KOPT-K1 (cell line): ENCODE data around the gene MAPK8IP2.
A peak's percentile ranks its signal among the peaks of the same experiment; 100 is the strongest.
"Not testable (repeated sequence)": the region's sequence is repeated elsewhere in the genome, so short reads cannot be mapped to it uniquely, and the experiment has no call there.

Source experiments
- H3K27ac ChIP-seq: fragments of 200-600 bp; sonication (generic); 2 replicates; pipeline ENCODE4 v1.5.1; 2016; ENCODE audit warnings: antibody characterized with exemption, mild to moderate bottlenecking, low read depth, low read length; ENCODE audit not compliant: poor library complexity, severe bottlenecking
- H3K36me3 ChIP-seq: fragments of 200-600 bp; sonication (generic); 2 replicates; pipeline ENCODE4 v1.5.1; 2017; ENCODE audit warnings: antibody characterized with exemption, mild to moderate bottlenecking, low read length, moderate library complexity; ENCODE audit not compliant: insufficient read depth
- H3K9me3 ChIP-seq: fragments of 200-600 bp; sonication (generic); 2 replicates; pipeline ENCODE4 v1.5.1; 2017; ENCODE audit warnings: antibody characterized with exemption, low read length, mild to moderate bottlenecking; ENCODE audit not compliant: insufficient read depth, poor library complexity, severe bottlenecking

The MAPK8IP2 gene

GRCh38 chr22:50626850-50627641 is 26.5 kb downstream of the MAPK8IP2 start:
- H3K9me3 ChIP-seq = no peaks in the 10 kb centered on the region
- H3K27ac ChIP-seq = peak overlapping the region; percentile 75
- no peaks in the 10 kb centered on the region for H3K36me3 ChIP-seq

- no peaks in the 10 kb centered on the region for H3K36me3 ChIP-seq
- peak within 1 kb of the TSS; percentile 75 for H3K27ac ChIP-seq
These were observed 27.3 kb downstream of the MAPK8IP2 start, which contains the start of gene ARSA for GRCh38 chr22:50627642-50628542. Gene ARSA, minus strand, starts transcription at chr22:50628152. Its CDS starts 373 bp downstream, at chr22:50627779.

DNA sequence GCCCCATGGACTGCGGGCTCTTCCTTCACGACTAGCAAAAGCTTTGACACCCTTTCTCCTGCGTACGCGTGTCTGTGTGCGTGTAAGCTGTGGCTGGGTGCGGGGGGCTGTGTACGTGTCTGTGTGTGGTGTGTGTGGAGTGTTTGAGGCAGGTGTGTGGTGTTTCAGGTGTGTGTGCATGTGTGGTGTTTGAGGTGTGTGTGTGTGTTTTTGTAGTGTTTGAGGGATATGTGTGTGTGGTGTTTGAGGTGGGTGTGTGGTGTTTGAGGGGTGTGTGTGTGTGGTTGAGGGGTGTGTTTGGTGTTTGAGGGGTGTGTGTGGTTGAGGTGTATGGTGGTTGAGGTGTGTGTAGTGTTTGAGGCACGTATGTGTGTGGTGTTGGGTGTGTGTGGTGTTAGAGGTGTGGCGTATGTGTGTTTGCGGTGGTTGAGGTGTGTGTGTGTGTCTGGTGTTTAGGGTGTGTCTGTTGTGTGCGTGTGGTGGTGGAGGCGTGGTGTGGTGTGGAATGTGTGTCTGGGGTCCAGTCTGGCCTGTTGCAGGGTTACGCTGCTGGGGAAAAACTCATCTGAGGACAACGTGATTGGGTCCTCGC is 28.0 kb downstream of the MAPK8IP2 start:
- Histone ChIP-seq H3K36me3 (no peaks in the 10 kb centered on the region), H3K27ac (peak overlapping the region; percentile 75), H3K9me3 (no peaks in the 10 kb centered on the region)

More at GRCh38 chr22:50627642-50628542, 27.3 kb downstream of the MAPK8IP2 start, which contains the start of gene ARSA:
- H3K9me3 ChIP-seq = no peaks in the 10 kb centered on the region

- Histone ChIP-seq H3K27ac (no peak overlapping the region), H3K36me3 (no peaks in the 10 kb centered on the region), H3K9me3 (no peaks in the 10 kb centered on the region)
These were observed 29.8 kb downstream of the MAPK8IP2 start for GRCh38 chr22:50630376-50630775.

GRCh38 chr22:50633086-50633485 is 32.5 kb downstream of the MAPK8IP2 start:
- no peaks in the 10 kb centered on the region for H3K36me3 ChIP-seq
- no peak overlapping the region for H3K27ac ChIP-seq
- no peaks in the 10 kb centered on the region for H3K9me3 ChIP-seq

DNA sequence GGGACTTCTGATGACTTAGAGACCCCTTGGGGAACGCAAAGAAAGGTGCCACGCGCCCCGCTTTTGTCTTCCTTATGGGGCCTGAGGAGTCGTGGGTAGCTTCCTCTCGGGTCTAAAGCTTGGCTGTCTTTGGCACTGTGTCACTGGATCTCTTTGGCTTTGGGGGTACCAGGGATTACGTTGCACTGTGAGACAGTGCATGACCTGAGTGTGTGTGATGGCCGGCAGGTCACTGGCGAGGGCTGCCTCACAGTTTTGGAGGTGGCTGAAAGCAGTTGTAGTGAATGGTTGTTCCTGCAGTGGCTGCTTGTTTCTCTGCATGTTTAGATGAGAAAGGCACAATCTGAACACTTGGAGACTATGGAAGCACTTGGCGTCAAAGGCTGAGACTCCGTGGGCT is 33.2 kb downstream of the MAPK8IP2 start:
- Histone ChIP-seq H3K36me3 (no peaks in the 10 kb centered on the region), H3K9me3 (no peaks in the 10 kb centered on the region), H3K27ac (no peak overlapping the region)

DNA sequence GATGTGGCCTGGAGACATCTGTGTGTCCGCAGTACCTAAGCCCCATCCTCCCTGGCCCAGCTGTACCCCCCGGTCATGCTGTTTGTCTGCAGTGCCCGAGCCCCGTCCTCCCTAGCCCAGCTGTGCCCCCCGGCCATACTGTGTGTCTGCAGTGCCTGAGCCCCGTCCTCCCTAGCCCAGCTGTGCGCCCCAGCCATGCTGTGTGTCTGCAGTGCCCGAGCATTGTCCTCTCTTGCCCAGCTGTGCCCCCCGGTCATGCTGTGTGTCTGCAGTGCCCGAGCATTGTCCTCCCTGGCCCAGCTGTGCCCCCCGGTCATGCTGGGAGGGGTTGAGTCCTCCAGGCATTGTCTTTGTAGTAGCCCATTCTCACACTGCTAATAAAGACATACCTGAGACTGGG is 35.0 kb downstream of the MAPK8IP2 start:
- no peaks in the 10 kb centered on the region for H3K36me3 ChIP-seq
- H3K27ac ChIP-seq = no peak overlapping the region
- no peaks in the 10 kb centered on the region for H3K9me3 ChIP-seq

DNA sequence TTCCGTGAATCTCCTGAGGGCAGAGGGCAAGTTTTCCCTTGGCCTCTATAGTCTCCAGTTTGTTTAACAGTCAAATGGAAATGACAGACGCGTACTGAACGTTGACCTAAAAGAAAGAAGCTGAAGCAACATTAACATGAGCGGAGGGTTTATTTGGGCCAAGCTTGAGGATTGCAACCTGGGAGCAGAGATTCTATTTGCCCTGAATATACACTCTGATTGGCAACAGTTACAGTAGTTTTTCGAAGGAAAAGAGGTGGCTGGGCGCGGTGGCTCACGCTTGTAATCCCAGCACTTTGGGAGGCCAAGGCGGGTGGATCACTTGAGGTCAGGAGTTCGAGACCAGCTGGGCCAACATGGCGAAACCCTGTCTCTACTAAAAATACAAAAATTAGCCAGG is 39.7 kb downstream of the MAPK8IP2 start:
- H3K9me3 ChIP-seq, H3K27ac ChIP-seq, H3K36me3 ChIP-seq: not testable (repeated sequence)

GRCh38 chr22:50640857-50641647 is 40.5 kb downstream of the MAPK8IP2 start:
- Histone ChIP-seq H3K9me3 (peaks cover 10% of the 10 kb centered on the region), H3K36me3 (no peaks in the 10 kb centered on the region), H3K27ac (no peak overlapping the region)

DNA sequence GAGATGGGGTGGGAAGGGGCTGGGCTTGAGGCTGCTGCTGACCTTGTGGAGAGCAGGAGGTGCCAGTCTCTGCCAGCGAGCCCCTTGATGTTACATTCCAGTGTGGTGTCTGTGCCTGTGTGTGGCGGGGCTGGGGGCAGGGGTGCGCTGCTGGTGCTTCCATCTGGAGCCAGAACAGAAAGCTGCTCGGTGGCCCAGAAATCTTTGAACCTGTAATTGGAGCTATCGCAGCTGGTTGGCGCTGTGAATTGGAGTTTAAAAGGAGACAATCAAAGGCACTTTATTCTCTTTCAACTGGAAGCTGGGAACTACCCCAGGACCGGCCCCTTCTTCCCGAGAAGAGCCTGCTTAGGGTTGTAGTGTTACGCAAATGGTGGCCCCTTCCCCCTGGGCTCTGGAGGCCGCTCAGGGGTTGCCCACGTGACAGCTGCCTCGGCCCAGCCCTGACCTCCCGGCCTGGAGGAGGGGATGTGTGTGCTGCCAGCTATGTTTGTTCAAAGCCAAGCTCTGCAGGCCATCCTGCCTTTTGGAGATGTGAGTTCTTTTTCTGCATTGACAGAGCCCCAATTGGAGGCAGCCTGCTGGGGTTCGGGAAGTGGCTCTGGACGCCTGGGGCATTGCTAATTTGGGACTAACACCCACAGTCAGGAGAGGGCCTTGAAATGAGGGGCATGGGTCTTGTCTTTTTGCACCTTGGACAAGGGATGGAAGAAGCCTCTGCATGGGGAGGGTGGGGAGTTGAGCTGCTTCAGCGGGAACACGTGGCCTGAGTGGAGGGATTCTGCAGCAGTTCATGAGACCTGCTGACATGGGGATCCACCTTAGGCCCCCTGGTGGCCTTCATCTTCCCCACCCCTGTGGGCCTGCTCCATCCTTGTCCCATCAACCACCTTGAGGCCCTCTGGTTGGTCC is 41.4 kb downstream of the MAPK8IP2 start:
- H3K27ac ChIP-seq = no peak overlapping the region

GRCh38 chr22:50643021-50643820 is 42.6 kb downstream of the MAPK8IP2 start:
- H3K9me3 ChIP-seq = peaks cover 30% of the 10 kb centered on the region
- H3K36me3 ChIP-seq, H3K27ac ChIP-seq: not testable (repeated sequence)

More for the DNA sequence above, 41.4 kb downstream of the MAPK8IP2 start:
- Histone ChIP-seq H3K9me3 (peaks cover 19% of the 10 kb centered on the region), H3K36me3 (no peaks in the 10 kb centered on the region)

DNA sequence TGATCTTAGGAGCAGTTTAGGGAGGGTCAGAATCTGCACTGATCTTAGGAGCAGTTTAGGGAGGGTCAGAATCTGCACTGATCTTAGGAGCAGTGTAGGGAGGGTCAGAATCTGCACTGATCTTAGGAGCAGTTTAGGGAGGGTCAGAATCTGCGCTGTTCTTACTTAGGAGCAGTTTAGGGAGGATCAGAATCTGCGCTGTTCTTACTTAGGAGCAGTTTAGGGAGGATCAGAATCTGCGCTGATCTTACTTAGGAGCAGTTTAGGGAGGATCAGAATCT is 43.2 kb downstream of the MAPK8IP2 start:
- not testable (repeated sequence) for H3K36me3 ChIP-seq, H3K27ac ChIP-seq
- H3K9me3 ChIP-seq = peaks cover 35% of the 10 kb centered on the region

- no peak overlapping the region for H3K27ac ChIP-seq
- H3K36me3 ChIP-seq = no peaks in the 10 kb centered on the region
- peaks cover 23% of the 10 kb centered on the region for H3K9me3 ChIP-seq
These were observed 52.7 kb downstream of the MAPK8IP2 start for GRCh38 chr22:50653256-50653655.
